GM18502 (cell line): ENCODE data around the gene RHCE.
"Not testable (repeated sequence)": the region's sequence is repeated elsewhere in the genome, so short reads cannot be mapped to it uniquely, and the experiment has no call there.

Source experiments
- ATAC-seq: cut with Tn5 transposase; IDR thresholded peaks from one replicate; pipeline ENCODE4 v1.9.1; 2021; ENCODE audit warnings: mild to moderate bottlenecking; ENCODE audit not compliant: unreplicated experiment, poor library complexity

The RHCE gene

GRCh38 chr1:25356441-25356840 lies 64.2 kb downstream of the RHCE start:
- no peak for ATAC-seq

GRCh38 chr1:25355841-25356395 lies 64.7 kb downstream of the RHCE start:
- no peak for ATAC-seq

- ATAC-seq, result no peak
These were observed 71.0 kb downstream of the RHCE start for GRCh38 chr1:25349606-25350005.

DNA sequence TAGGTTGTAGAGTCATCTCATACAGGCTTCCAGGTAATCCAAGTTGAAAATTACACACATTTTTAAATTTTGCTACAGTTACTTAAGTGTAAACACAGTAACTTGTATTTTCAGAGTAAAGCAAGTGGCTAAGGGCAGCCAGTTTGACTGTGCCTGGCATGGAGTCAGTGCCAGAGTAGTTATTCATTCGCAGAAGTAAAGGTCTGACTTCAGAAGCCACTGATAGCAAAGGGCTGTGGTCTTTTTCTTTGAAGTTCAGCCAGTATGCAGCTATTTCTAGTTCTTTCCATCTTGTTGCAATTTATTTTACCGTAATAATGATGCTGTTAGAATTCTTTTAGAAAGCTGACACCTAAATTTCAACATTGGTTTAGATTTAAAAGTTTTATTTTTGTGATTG lies 73.1 kb downstream of the RHCE start:
- ATAC-seq, result no peak

DNA sequence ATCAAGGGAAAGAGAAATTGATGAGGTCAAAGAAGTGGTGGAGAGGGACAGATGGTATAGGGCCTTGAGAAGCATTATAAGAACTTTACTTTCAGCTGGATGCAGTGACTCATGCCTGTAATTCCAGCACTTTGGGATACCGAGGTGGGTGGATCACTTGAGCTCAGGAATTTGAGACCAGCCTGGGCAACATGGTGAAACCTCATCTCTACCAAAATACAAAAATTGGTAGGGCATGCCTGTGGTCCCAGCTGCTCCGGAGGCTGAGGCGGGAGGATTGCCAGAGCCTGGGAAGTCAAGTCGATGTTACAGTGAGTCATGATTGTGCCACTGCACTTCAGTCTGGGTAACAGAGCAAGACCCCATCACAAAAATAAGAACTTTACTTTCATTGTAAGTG lies 76.8 kb downstream of the RHCE start:
- no peak for ATAC-seq

DNA sequence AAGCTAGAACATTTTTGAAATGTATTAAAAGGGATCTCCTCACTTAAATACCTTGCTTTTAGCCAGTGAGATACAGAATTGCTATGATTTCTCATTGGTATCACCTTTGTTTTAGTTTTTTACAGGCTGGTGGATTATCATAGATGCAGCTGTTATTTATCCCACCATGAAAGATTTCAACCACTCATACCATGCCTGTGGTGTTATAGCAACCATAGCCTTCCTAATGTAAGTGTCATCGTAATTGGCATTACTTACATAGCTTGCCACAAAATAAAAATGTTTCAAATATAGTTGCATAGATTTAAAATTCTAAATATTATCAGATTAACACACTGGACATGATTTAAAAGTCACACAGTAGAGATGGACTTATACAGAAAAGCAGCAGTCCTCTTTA lies 77.8 kb downstream of the RHCE start:
- ATAC-seq, result no peak

DNA sequence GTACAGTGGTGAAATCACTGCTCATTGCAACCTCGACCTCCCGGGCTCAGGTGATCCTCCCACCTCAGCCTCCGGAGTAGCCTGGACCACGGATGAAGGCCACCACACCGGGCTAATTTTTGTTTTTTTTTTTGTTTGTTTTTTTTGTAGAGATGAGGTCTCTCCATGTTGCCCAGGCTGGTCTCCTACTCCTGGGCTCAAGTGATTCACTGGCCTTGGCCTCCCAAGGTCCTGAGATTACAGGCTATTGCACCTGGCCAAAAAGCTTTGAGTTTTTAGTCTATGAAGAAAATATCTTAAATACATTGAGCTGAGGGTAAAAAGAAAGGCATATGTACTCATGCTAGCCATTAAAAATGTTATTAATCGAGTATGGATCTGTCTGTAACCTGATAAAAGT lies 78.9 kb downstream of the RHCE start:
- no peak for ATAC-seq

GRCh38 chr1:25338986-25339385 lies 81.6 kb downstream of the RHCE start:
- ATAC-seq, result no peak

GRCh38 chr1:25338188-25338981 lies 82.2 kb downstream of the RHCE start, which contains the start of gene TMEM50A:
Gene TMEM50A (plus strand): TSS chr1:25338334. CDS start chr1:25340487, 2,153 bp downstream.
- peak; percentile 75 for ATAC-seq

DNA sequence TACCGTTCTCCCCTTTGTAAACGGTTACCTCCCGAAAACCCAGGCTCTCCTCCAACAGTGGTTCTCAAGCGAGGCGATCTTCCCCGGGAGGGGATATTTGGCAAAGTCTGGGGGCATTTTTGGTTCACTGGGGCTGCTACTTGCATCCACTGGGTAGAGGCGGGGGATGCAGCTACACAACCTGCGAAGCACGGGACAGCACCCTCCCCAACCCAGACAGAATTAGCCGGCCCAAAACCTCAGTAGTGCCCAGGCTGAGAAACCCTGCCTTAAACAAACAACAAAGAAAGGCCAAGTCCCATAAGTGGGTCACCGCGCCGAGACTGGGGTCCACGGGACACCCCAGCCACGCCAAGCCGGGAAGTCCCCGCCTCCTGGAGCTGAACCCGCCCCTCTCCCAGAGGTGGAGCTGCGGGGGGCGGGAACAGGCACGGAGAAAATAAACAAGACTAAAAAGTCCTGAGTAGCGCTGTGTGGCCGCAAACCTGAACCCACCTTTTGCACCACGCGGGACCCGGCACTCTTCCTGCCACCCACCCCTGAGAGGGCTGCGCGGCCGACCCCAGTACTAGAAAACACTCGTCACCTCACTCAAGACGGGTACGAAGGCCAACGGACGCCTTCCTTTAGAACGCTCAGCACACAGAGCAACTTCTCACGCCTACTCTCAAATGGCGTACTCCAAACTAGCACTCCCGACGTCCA lies 83.0 kb downstream of the RHCE start:
- ATAC-seq, result peak; percentile 50

DNA sequence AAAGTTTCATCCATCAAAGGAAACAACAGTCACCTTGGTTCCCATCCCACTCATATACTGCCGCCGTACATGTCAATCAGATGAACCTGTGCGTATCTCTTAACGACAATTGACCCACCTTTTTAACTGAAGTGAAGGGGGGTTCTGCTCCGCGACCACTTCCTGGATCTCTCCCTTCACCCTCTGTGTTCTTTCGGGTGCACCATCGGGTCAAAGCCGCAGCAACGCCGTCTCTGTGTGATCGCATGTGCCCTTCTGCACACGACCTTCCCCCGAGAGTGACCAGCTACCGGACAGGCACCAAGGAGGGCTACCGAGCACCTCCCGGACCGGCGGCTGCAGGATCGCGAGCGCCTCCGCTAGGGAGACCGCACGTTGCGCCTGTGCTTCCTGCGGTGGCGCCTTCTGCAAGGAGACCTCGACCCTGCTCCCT lies 83.7 kb downstream of the RHCE start:
- ATAC-seq, result peak; percentile 30

GRCh38 chr1:25329950-25330349 lies 90.7 kb downstream of the RHCE start:
- not testable (repeated sequence) for ATAC-seq

GRCh38 chr1:25329336-25329735 lies 91.3 kb downstream of the RHCE start:
- ATAC-seq, result not testable (repeated sequence)

- ATAC-seq, result not testable (repeated sequence)
These were observed 91.8 kb downstream of the RHCE start for GRCh38 chr1:25328791-25329185.

DNA sequence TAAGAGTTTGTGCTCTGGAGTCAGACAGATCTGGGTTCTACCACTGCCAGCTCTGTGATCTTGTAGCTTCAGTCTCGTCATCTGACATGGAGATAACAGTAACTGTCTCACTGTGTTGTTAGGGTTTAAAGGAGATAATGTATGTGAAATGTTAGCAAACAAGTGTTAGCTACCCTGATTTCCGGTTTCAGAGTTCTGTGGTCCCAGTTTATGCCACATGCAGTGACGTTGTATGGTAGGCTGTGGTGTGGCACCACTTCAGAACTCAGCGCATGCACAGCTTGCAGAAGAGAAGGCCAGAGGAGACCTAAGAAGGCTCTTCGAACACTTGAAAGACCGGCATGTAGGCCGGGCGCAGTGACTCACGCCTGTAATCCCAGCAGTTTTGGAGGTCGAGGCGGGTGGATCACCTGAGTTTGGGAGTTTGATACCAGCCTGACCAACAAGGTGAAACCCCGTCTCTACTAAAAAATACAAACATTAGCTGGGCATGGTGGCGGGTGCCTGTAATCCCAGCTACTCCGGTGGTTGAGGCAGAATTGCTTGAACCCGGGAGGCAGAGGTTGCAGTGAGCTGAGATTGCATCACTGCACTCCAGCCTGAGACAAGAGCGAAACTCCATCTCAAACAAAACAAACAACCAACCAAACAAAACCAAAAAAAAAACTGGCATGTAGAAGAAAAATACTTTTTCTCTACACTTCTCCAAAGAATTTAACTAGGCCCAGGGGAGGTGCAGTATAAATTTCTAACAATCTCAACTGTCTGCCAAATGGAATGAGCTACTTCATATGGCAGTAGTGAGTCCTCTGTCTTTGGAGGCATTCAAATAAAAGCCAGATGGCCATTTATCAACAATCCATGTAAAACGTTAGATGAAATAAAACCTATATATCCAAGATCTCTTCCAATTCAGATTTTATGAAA lies 92.5 kb downstream of the RHCE start:
- not testable (repeated sequence) for ATAC-seq

GRCh38 chr1:25324407-25324806 lies 96.2 kb downstream of the RHCE start:
- not testable (repeated sequence) for ATAC-seq

GRCh38 chr1:25322127-25322526 lies 98.5 kb downstream of the RHCE start:
- ATAC-seq, result not testable (repeated sequence)

DNA sequence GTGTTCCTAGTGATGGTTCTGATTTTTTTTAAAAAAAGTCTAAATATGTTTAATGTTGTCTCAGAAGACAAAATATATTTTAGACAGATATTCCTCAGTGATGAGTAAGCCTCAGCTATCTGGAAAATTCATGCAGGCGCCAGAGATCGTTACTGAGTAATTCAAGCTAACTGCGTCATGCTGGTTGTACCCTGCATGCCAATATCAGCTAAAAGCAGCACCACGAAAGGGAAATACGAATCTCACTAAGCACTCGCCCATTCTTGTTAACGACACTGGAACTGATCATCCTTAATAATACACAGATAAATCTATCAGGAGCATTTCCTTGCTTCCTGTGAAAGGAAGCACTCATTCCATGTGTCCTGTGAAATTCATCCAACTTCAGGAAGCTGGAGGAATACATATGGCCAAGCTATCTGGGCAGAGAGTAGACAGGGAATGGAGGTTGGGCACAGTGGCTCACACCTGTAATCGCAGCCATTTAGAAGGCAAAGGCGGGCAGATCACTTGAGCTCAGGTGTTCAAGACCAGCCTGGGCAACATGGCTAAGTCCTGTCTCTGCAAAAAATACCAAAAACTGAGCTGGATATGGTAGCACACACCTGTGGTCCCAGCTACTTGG lies 100.2 kb downstream of the RHCE start:
- ATAC-seq, result not testable (repeated sequence)

- ATAC-seq, result not testable (repeated sequence)
These were observed 107.7 kb downstream of the RHCE start for GRCh38 chr1:25312806-25313470.
